ENCODE data around the gene SLC9A9. TPM values are rescaled to one million over a fixed set of nuclear protein-coding genes. Genes with fewer than 3 reads are reported as not detected.

The SLC9A9 gene
- total RNA-seq, 1 donor from 2014 or later = 35.2 TPM

- no peak for DNase-seq
These were observed 344.9 kb downstream of the SLC9A9 start for GRCh38 chr3:143503325-143503885.

- no peak for DNase-seq
These were observed 346.2 kb downstream of the SLC9A9 start for GRCh38 chr3:143502081-143502480.

- DNase-seq = no peak
These were observed 350.9 kb downstream of the SLC9A9 start for GRCh38 chr3:143497382-143497781.

GRCh38 chr3:143496191-143496590 lies 352.1 kb downstream of the SLC9A9 start:
- DNase-seq = no peak

GRCh38 chr3:143495527-143495926 lies 352.7 kb downstream of the SLC9A9 start:
- no peak for DNase-seq

- DNase-seq = no peak
These were observed 361.7 kb downstream of the SLC9A9 start for GRCh38 chr3:143486611-143487010.

GRCh38 chr3:143484846-143485512 lies 363.3 kb downstream of the SLC9A9 start:
- DNase-seq = no peak

GRCh38 chr3:143483214-143483613 lies 365.1 kb downstream of the SLC9A9 start:
- DNase-seq = no peak

GRCh38 chr3:143482106-143483088 lies 365.9 kb downstream of the SLC9A9 start:
- DNase-seq = no peak

GRCh38 chr3:143480344-143480743 lies 367.9 kb downstream of the SLC9A9 start:
- peak; percentile 2 for DNase-seq

GRCh38 chr3:143479727-143480126 lies 368.5 kb downstream of the SLC9A9 start:
- no peak for DNase-seq

- DNase-seq = no peak
These were observed 370.1 kb downstream of the SLC9A9 start for GRCh38 chr3:143478115-143478693.

- DNase-seq = no peak
These were observed 371.2 kb downstream of the SLC9A9 start for GRCh38 chr3:143476965-143477640.

GRCh38 chr3:143475981-143476380 lies 372.3 kb downstream of the SLC9A9 start:
- DNase-seq = no peak

GRCh38 chr3:143472731-143473523 lies 375.3 kb downstream of the SLC9A9 start:
- DNase-seq = no peak

GRCh38 chr3:143471705-143472104 lies 376.6 kb downstream of the SLC9A9 start:
- DNase-seq = no peak

- DNase-seq = no peak
These were observed 379.1 kb downstream of the SLC9A9 start for GRCh38 chr3:143469159-143469558.

GRCh38 chr3:143465666-143466065 lies 382.6 kb downstream of the SLC9A9 start:
- DNase-seq = no peak

- DNase-seq = no peak
These were observed 383.4 kb downstream of the SLC9A9 start for GRCh38 chr3:143464850-143465249.

- no peak for DNase-seq
These were observed 392.8 kb downstream of the SLC9A9 start for GRCh38 chr3:143455480-143455879.

GRCh38 chr3:143450632-143451031 lies 397.6 kb downstream of the SLC9A9 start:
- no peak for DNase-seq
